Muscle of leg (tissue), 11 donors: ENCODE data around the gene NFIA. TPM values are rescaled to one million over a fixed set of nuclear protein-coding genes. Genes with fewer than 3 reads are reported as not detected.

Source experiments
- DNase-seq: peaks from one replicate; pipeline ENCODE4 v3.0.0; 2013
- H3K27ac ChIP-seq: one replicate; pipeline ENCODE4 v1.5.1; 2013; ENCODE audit warnings: mild to moderate bottlenecking, low read length, control low read depth
- H3K27me3 ChIP-seq: one replicate; pipeline ENCODE4 v1.6.1; 2013; ENCODE audit warnings: low read length; ENCODE audit not compliant: control insufficient read depth, insufficient read depth
- H3K36me3 ChIP-seq: one replicate; pipeline ENCODE4 v1.6.1; 2013; ENCODE audit warnings: low read length; ENCODE audit not compliant: control insufficient read depth, insufficient read depth
- H3K4me1 ChIP-seq: one replicate; pipeline ENCODE4 v1.6.1; 2013; ENCODE audit warnings: low read length; ENCODE audit not compliant: control insufficient read depth, insufficient read depth
- H3K4me3 ChIP-seq: one replicate; pipeline ENCODE4 v1.5.1; 2013; ENCODE audit warnings: low read length, control low read depth
- H3K9me3 ChIP-seq: replicated peaks from 2 replicates; pipeline ENCODE4 v1.6.1; 2013; ENCODE audit warnings: low read depth, low read length; ENCODE audit not compliant: control insufficient read depth
- WGBS: methylation state at CpG from one replicate; pipeline ENCODE4 v1.1.5; 2013; ENCODE audit warnings: missing lambda C conversion rate; ENCODE audit not compliant: insufficient coverage; 5-methylcytosine and 5-hydroxymethylcytosine counted together
- polyA plus RNA-seq, 8 donors: library from polyadenylated mRNA; unstranded; fragments of 120-200 nt; gene quantifications; one replicate each; pipeline versions ENCODE4 v1.2.1 to v1.2.3, GENCODE V29; 2013; ENCODE audit warnings: inconsistent platforms in 1 of 8, low replicate concordance in 1 of 8; ENCODE audit not compliant: insufficient read length in 8 of 8, insufficient read depth in 1 of 8
- total RNA-seq: library from RNA; stranded (reverse); fragments of 120-200 nt; gene quantifications from one replicate; pipeline ENCODE4 v1.2.4, GENCODE V29; 2013

Gene NFIA
- total and polyA plus RNA-seq, 9 donors, result 21.6 to 41.0 (median 29.7) TPM

DNA sequence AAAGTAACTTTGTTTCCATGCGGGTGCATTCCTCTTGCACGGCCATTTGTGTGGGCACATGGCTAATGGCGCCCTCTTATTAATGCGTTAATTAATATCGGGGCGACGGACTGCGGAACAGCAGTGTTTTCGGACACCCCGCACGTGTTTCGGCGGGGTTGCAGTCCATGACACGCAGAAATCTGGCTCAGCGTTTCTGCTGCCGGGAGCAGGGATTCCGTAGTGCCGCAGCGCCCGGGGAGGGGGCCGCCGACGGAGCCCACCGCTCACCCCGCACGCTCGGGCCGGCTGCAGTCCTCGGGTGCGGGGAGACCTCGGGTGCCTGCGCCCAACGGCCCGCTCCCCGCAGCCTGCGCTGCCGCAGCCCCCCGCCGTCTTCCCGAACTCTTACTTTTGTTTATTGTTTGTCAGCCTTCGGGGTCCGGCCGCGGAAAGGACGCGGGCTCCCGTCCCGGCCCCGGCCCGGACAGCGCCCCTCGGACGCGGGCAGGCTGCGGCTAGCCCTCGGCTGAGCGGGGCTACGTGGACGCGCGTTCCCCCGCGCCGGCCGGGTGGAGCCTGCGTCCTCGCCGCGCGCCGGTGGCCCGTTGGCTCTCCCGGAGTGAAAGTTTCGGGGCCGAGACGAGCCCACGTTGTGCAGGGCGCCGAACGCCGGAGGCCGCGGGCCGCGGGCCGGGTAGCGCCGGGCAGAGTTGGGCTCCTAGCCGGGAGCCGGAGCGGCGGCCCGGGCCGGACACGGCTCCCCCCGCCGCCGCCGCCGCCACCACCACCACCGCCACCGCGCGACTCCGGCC lies 849 bp downstream of the NFIA start:
- H3K4me3 ChIP-seq, result peak overlapping the region; percentile 83
- no peak for DNase-seq
- WGBS, result under 1% methylated on average over 100 of the region's 105 CpGs
- H3K36me3 ChIP-seq, result peaks cover 2% of the 10 kb centered on the region
- H3K27me3 ChIP-seq, result no peaks in the 10 kb centered on the region
- peak overlapping the region; percentile 97 for H3K27ac ChIP-seq
- H3K4me1 ChIP-seq, result peaks cover 31% of the 10 kb centered on the region
- no peaks in the 10 kb centered on the region for H3K9me3 ChIP-seq

DNA sequence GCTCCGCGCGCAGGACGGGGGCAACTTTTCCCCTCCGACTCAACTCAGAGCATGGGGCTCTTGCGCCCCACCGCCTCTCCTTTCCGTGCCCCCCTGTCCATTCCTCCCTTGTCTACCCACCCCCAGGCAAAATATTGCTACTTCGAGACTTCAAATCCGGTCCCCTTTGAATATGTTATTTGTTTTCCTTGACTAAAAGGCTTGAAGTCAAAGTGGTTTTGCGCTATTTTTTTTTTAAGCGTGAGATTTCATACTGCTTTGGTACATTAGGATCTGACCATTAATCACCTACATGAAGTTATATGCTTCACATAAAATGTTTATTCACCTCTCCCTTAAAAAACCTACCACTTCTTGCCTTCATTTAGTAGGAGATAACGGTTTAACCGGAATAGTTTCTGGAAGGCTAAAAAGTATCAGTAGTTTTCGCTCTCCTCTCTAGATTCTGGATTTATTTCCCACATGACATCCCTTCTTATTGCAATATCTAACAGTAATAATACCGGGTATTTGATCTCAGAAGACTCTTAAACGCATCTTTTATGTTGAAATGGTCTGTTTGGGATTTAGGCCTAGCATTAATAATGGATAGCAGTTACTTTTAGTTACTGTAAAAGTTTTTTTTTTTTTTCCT lies 1.6 kb downstream of the NFIA start:
- peaks cover 30% of the 10 kb centered on the region for H3K4me1 ChIP-seq
- H3K36me3 ChIP-seq, result peaks cover 8% of the 10 kb centered on the region
- H3K9me3 ChIP-seq, result no peaks in the 10 kb centered on the region
- 0% methylated on average over 3 of the region's 17 CpGs for WGBS
- peak overlapping the region; percentile 92 for H3K27ac ChIP-seq
- DNase-seq, result no peak
- no peaks in the 10 kb centered on the region for H3K27me3 ChIP-seq
- H3K4me3 ChIP-seq, result peak overlapping the region; percentile 83

DNA sequence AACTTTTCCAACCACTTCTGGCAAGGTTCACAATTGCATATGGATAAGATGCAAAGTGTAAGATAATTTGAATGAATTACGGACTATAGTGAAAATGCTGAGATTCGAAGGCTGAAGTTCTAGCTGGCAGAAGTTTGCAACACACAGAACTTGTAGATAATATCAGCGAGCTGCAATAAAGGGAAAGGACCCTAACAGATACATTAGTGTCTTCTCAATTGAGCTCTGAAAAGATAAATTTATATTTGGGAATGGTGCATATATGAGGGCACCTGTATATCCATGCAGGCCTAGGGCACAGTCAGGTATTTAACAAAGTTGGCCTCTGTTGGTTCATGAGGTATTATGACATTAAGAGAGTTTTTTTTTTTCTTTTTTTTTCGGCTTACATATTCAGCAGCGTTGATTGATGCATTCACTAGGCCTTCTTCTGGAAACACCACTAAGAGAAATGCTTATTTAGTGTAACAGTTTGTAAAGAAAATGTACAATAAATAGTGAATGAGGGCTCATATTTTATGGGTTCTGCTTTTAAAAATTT lies 2.2 kb downstream of the NFIA start:
- H3K4me1 ChIP-seq, result peaks cover 26% of the 10 kb centered on the region

DNA sequence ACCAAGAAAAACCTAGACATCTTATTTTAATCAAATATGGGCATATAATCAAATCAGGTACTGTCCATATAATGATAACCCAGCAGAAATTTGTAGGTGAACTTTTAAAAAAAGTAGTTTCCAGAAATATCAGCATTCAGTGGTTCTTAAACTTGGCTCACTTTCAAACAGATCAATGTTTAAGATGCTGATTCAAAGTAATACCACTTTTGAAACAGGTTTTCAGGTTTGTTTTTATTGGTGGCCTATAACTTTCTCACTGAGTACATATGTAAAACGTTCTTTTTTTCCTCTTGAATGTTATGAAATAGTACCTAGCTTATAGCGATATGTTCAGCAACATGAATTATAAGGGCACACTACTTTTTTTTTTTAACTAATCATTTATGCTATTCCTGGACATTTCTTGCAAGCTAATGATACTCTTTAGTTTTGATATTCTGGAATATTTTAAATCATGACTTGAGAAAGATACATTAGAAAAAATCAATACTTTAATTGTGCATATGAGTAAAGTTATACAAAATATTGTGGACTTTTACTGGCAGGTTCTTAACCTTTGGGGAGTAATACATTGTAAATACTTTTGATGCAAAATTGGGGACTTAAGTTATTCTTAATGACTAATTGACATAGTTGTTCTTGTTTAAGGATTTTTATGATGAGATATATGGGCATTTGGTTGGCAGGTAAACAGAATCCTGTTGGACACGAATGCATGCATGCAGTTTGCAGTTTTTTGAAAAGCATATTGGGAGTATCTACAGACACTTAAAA lies 3.0 kb downstream of the NFIA start:
- no peak for DNase-seq
- Histone ChIP-seq H3K27me3 (no peaks in the 10 kb centered on the region), H3K27ac (peak overlapping the region; percentile 92), H3K9me3 (no peaks in the 10 kb centered on the region), H3K4me3 (peak overlapping the region; percentile 83), H3K4me1 (peaks cover 17% of the 10 kb centered on the region), H3K36me3 (peaks cover 8% of the 10 kb centered on the region)
- no CpG with 5 or more reads among the region's 3 CpGs for WGBS

More for the DNA sequence above, 2.2 kb downstream of the NFIA start:
- no peaks in the 10 kb centered on the region for H3K27me3 ChIP-seq
- H3K36me3 ChIP-seq, result peaks cover 8% of the 10 kb centered on the region
- 60% methylated on average over 1 of the region's 5 CpGs for WGBS
- no peaks in the 10 kb centered on the region for H3K9me3 ChIP-seq
- H3K27ac ChIP-seq, result peak overlapping the region; percentile 92
- peak overlapping the region; percentile 83 for H3K4me3 ChIP-seq
- no peak for DNase-seq

DNA sequence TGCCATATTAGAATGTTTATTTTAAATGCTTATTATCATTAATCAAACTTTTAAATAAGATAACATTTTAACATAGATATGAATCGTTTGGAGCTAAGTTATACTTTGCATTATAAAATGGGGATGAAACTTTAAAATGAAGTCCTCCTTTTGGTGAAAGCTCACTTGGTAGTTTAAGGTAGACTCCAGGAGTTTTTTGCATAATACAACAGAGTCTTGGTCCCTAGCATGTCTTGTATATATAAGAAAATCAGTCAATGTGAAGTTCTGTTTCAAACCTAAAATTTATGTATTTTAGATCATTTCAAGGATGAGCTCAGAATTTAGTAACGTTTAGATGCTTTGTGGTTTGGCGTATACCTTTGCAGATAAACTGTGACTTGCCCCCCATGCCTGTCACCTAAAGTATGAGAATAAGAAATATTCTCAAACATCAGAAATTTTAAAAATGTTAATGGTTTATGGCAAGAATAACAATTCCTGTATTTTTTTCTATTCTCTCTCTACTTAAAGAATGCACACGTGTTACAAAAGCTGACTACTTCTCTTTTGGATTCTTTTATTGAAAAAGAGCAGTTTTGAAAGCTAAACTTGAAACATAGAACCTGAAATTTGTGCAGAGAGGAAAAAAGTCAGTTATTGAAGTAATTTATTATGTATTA lies 3.8 kb downstream of the NFIA start:
- peaks cover 11% of the 10 kb centered on the region for H3K36me3 ChIP-seq
- no peaks in the 10 kb centered on the region for H3K9me3 ChIP-seq
- no peak overlapping the region for H3K4me3 ChIP-seq
- peak overlapping the region; percentile 92 for H3K27ac ChIP-seq
- no peak for DNase-seq
- peaks cover 14% of the 10 kb centered on the region for H3K4me1 ChIP-seq
- no peaks in the 10 kb centered on the region for H3K27me3 ChIP-seq
- WGBS, result no CpG with 5 or more reads among the region's 4 CpGs

DNA sequence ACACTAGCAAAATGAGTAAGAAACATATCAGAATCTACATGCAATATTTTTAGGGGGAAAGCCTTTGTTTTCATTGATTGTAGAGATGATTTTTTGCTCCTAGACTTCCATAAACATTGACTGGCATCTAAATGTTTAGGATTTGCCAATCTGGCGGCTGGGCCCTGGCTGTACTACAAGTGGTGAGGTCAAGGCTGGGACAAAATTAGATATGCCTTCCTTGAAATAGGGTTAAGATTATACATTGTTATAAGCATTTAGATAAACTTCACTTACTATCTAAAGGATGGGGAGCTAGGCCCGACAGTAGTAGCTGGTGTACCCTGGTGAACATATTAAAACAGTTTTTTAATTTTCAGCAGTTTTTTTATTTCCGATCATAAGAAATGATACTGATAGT lies 5.2 kb downstream of the NFIA start:
- no CpG with 5 or more reads among the region's 3 CpGs for WGBS
- peak; percentile 46 for DNase-seq
- H3K36me3 ChIP-seq, result peaks cover 11% of the 10 kb centered on the region
- H3K4me1 ChIP-seq, result peaks cover 8% of the 10 kb centered on the region
- H3K27ac ChIP-seq, result peak overlapping the region; percentile 45
- no peaks in the 10 kb centered on the region for H3K27me3 ChIP-seq
- no peak overlapping the region for H3K4me3 ChIP-seq
- no peaks in the 10 kb centered on the region for H3K9me3 ChIP-seq

DNA sequence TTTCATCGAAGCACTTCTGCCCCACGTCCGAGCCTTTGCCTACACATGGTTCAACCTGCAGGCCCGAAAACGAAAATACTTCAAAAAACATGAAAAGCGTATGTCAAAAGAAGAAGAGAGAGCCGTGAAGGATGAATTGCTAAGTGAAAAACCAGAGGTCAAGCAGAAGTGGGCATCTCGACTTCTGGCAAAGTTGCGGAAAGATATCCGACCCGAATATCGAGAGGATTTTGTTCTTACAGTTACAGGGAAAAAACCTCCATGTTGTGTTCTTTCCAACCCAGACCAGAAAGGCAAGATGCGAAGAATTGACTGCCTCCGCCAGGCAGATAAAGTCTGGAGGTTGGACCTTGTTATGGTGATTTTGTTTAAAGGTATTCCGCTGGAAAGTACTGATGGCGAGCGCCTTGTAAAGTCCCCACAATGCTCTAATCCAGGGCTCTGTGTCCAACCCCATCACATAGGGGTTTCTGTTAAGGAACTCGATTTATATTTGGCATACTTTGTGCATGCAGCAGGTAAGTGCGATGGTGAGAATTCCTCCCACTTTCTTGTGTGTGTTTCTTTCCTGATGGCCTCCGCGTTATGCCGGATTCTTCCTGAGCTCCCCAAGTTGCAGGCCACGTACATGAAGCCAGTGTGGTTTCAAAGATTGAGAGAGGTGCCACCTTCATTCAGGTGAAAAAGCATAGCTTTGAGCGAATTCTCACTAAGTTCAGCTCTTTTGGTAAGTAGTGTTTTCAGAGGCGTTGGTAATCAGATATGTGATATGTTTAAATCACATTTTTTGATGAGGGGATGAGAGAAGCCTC lies 6.0 kb downstream of the NFIA start:
- WGBS, result 82% methylated on average over 8 of the region's 25 CpGs
- no peak for DNase-seq
- H3K27ac ChIP-seq, result peak overlapping the region; percentile 45
- H3K9me3 ChIP-seq, result no peaks in the 10 kb centered on the region
- no peak overlapping the region for H3K4me3 ChIP-seq
- H3K27me3 ChIP-seq, result no peaks in the 10 kb centered on the region
- peaks cover 10% of the 10 kb centered on the region for H3K4me1 ChIP-seq
- peaks cover 11% of the 10 kb centered on the region for H3K36me3 ChIP-seq

DNA sequence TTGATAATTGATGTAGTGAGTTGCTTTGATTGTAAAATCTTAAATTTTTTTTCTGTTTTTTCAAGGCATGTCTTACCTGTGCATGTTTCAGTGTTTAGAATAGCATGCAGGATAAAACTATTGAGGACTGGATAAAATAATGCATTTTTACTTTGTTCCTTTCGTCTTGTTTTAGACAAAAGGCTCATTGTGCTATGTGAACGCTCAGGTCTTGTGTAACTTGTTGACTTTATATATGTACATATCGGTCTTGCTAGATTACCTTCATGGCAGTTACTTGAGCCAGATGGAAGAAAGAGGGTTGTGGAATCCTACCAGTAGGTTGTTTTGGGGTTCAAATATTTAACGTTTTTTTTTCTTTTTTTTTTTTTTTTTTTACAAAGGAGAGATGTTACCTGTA lies 7.0 kb downstream of the NFIA start:
- no peak overlapping the region for H3K4me3 ChIP-seq
- no CpG with 5 or more reads among the region's 4 CpGs for WGBS
- H3K4me1 ChIP-seq, result peaks cover 12% of the 10 kb centered on the region

DNA sequence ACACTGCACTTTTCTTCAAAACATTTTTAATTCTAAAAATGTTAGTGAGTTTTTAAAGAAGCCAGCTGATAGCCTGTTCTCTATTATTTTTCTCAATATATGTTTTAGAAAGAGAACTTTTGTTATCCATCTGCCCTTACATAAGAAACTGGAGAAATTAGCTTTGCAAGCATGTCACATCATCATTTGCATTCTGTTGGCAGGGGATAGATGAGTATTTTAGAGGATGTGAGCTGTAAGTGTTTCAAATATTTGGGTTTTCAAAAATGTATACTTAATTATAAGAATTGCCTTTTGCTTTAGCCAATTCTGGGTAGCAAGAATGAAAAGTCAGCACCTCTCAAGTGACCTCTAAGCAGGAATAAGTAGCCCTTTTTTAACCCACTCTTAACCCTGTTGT lies 7.4 kb downstream of the NFIA start:
- H3K27ac ChIP-seq, result no peak overlapping the region

More for the DNA sequence above, 7.0 kb downstream of the NFIA start:
- Histone ChIP-seq H3K27me3 (no peaks in the 10 kb centered on the region), H3K9me3 (no peaks in the 10 kb centered on the region), H3K36me3 (peaks cover 11% of the 10 kb centered on the region), H3K27ac (no peak overlapping the region)
- no peak for DNase-seq

More for the DNA sequence above, 7.4 kb downstream of the NFIA start:
- Histone ChIP-seq H3K4me3 (no peak overlapping the region), H3K27me3 (no peaks in the 10 kb centered on the region), H3K4me1 (peaks cover 12% of the 10 kb centered on the region), H3K9me3 (no peaks in the 10 kb centered on the region), H3K36me3 (peaks cover 11% of the 10 kb centered on the region)
- peak; percentile 67 for DNase-seq
